ENCODE results near the gene UBE2E2. TPM values are rescaled to one million over a fixed set of nuclear protein-coding genes. Genes with fewer than 3 reads are reported as not detected.

UBE2E2 gene
- total RNA-seq, 3 donors from 2014 or later (not counting 1 experiment from before 2014, with no cell fraction given), result 4.8 to 6.1 (median 5.3) TPM

DNA sequence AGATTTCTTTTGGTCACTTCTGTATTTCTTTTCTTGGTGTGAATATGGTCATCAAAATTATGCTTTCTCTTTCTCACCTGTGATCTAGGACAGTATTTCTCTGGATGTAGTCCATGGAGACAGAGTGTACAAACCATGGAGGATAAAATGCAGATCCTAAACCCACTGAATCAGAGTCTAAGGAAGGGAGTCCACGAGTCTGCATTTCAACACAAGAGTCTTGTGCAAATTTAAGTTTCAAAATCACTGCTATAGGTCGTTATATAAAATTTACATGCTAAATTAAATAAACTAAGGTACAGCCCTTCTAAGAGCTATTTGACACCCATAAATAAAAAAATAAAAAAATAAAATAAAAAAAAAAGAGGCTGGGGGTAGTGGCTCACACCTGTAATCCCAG lies 17.3 kb upstream of the UBE2E2 start:
- H3K27me3 Mint-ChIP-seq (ENCODE audit: low read depth in 2 of 2), result peaks cover 0 to 21% of the 10 kb centered on the region in 2 donors
- no peak overlapping the region for H3K4me3 Mint-ChIP-seq
- no peaks in the 10 kb centered on the region for H3K36me3 Mint-ChIP-seq
- no peak for ATAC-seq
- no peaks in the 10 kb centered on the region for H3K9me3 Mint-ChIP-seq
- no peaks in the 10 kb centered on the region for H3K4me1 Mint-ChIP-seq
- no peak overlapping the region for H3K27ac ChIP-seq (ENCODE audit: low read length)
- no peak for DNase-seq
- H3K4me3 ChIP-seq (ENCODE audit: low read length), result no peak overlapping the region
- no peaks in the 10 kb centered on the region for H3K4me1 ChIP-seq (ENCODE audit: control insufficient read depth, insufficient read depth, low read length)
- H3K27ac Mint-ChIP-seq, result no peak overlapping the region
- H3K27me3 ChIP-seq (ENCODE audit: control insufficient read depth, insufficient read depth, low read length), result no peaks in the 10 kb centered on the region
- intact Hi-C loops (cut with micrococcal nuclease), result no loop called here
- WGBS (ENCODE audit: insufficient coverage), result 67% methylated on average over 1 of the region's 2 CpGs
- no peaks in the 10 kb centered on the region for H3K36me3 ChIP-seq (ENCODE audit: control insufficient read depth, insufficient read depth, low read length)
- no peaks in the 10 kb centered on the region for H3K9me3 ChIP-seq (ENCODE audit: control insufficient read depth, insufficient read depth, low read length)
- TF ChIP-seq, protein P1, sequence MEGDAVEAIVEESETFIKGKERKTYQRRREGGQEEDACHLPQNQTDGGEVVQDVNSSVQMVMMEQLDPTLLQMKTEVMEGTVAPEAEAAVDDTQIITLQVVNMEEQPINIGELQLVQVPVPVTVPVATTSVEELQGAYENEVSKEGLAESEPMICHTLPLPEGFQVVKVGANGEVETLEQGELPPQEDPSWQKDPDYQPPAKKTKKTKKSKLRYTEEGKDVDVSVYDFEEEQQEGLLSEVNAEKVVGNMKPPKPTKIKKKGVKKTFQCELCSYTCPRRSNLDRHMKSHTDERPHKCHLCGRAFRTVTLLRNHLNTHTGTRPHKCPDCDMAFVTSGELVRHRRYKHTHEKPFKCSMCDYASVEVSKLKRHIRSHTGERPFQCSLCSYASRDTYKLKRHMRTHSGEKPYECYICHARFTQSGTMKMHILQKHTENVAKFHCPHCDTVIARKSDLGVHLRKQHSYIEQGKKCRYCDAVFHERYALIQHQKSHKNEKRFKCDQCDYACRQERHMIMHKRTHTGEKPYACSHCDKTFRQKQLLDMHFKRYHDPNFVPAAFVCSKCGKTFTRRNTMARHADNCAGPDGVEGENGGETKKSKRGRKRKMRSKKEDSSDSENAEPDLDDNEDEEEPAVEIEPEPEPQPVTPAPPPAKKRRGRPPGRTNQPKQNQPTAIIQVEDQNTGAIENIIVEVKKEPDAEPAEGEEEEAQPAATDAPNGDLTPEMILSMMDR (IDR thresholded peaks at IDR 0.05), result no peak

DNA sequence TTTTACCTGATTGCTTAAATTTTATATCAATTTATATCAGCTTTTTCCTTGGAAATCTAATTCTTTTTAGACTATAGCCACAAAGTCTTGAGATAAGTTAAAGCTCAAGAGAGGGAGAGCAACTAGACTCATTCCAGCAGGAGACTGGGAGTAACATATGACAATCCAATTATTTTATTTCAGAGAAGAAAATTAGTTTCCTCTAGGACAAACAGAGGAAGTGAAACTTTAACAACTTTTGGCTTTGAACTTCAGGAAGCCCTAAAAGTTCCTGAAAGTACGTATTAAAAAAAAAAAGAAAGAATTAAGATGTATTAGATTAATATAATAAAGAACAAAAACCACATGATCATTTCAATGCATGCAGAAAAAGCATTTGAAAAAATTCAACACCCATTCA lies 13.9 kb upstream of the UBE2E2 start:
- WGBS (ENCODE audit: insufficient coverage), result no CpG with 5 or more reads among the region's 1 CpG

GRCh38 chr3:23192816-23193215 lies 10.3 kb upstream of the UBE2E2 start:
- no peak overlapping the region for H3K27ac Mint-ChIP-seq
- no peaks in the 10 kb centered on the region for H3K36me3 ChIP-seq (ENCODE audit: control insufficient read depth, insufficient read depth, low read length)
- no CpG with 5 or more reads among the region's 2 CpGs for WGBS (ENCODE audit: insufficient coverage)
- no peak overlapping the region for H3K27ac ChIP-seq (ENCODE audit: low read length)
- no peak for DNase-seq
- H3K9me3 Mint-ChIP-seq, result no peaks in the 10 kb centered on the region
- TF ChIP-seq, protein P1 (IDR thresholded peaks at IDR 0.05), result no peak
- no peaks in the 10 kb centered on the region for H3K36me3 Mint-ChIP-seq
- H3K4me1 Mint-ChIP-seq, result no peaks in the 10 kb centered on the region
- peaks cover 8 to 28% of the 10 kb centered on the region in 2 donors for H3K27me3 Mint-ChIP-seq (ENCODE audit: low read depth in 2 of 2)
- intact Hi-C loops (cut with micrococcal nuclease), result no loop called here
- no peak overlapping the region for H3K4me3 Mint-ChIP-seq
- H3K27me3 ChIP-seq (ENCODE audit: control insufficient read depth, insufficient read depth, low read length), result no peaks in the 10 kb centered on the region
- no peak overlapping the region for H3K4me3 ChIP-seq (ENCODE audit: low read length)
- H3K9me3 ChIP-seq (ENCODE audit: control insufficient read depth, insufficient read depth, low read length), result no peaks in the 10 kb centered on the region
- no peak for ATAC-seq
- H3K4me1 ChIP-seq (ENCODE audit: control insufficient read depth, insufficient read depth, low read length), result no peaks in the 10 kb centered on the region

More for the DNA sequence above, 13.9 kb upstream of the UBE2E2 start:
- Mint-ChIP-seq H3K27me3 (ENCODE audit: low read depth in 2 of 2) (peaks cover 8 to 36% of the 10 kb centered on the region in 2 donors), H3K4me3 (no peak overlapping the region), H3K4me1 (no peaks in the 10 kb centered on the region), H3K27ac (no peak overlapping the region), H3K36me3 (no peaks in the 10 kb centered on the region), H3K9me3 (no peaks in the 10 kb centered on the region)
- H3K9me3 ChIP-seq (ENCODE audit: control insufficient read depth, insufficient read depth, low read length), result no peaks in the 10 kb centered on the region
- no peak overlapping the region for H3K27ac ChIP-seq (ENCODE audit: low read length)
- no peaks in the 10 kb centered on the region for H3K36me3 ChIP-seq (ENCODE audit: control insufficient read depth, insufficient read depth, low read length)
- no peaks in the 10 kb centered on the region for H3K27me3 ChIP-seq (ENCODE audit: control insufficient read depth, insufficient read depth, low read length)
- H3K4me3 ChIP-seq (ENCODE audit: low read length), result no peak overlapping the region
- ATAC-seq, result no peak
- TF ChIP-seq, protein P1 (IDR thresholded peaks at IDR 0.05), result no peak
- DNase-seq, result no peak
- intact Hi-C loops (cut with micrococcal nuclease), result no loop called here
- no peaks in the 10 kb centered on the region for H3K4me1 ChIP-seq (ENCODE audit: control insufficient read depth, insufficient read depth, low read length)

DNA sequence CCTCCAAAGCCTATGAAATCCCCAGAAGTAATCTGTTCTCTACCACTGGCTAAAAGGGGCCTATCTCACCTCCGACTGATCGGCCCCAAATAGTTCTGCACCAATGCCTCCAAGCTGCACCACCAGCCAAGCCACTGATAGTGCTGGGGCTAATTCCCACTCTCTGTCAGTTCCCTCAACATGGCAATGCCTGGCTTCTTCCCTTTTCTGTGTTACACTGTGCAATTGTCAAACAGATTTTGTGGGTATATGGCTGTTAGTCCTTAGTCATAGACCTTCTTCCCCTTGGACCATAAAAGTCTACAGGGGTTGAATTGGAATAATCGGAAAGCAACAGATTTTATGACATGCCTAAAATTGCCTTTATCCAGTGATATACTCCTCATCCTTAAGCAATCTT lies 9.3 kb upstream of the UBE2E2 start:
- H3K4me1 Mint-ChIP-seq, result no peaks in the 10 kb centered on the region
- no peak overlapping the region for H3K4me3 Mint-ChIP-seq
- H3K9me3 Mint-ChIP-seq, result no peaks in the 10 kb centered on the region
- no peak for ATAC-seq
- Histone ChIP-seq H3K9me3 (ENCODE audit: control insufficient read depth, insufficient read depth, low read length) (no peaks in the 10 kb centered on the region), H3K27ac (ENCODE audit: low read length) (no peak overlapping the region), H3K36me3 (ENCODE audit: control insufficient read depth, insufficient read depth, low read length) (no peaks in the 10 kb centered on the region), H3K27me3 (ENCODE audit: control insufficient read depth, insufficient read depth, low read length) (no peaks in the 10 kb centered on the region), H3K4me3 (ENCODE audit: low read length) (no peak overlapping the region), H3K4me1 (ENCODE audit: control insufficient read depth, insufficient read depth, low read length) (no peaks in the 10 kb centered on the region)
- 96% methylated on average over 3 of the region's 3 CpGs for whole genome bisulfite sequencing (ENCODE audit: insufficient coverage)
- intact Hi-C loops (cut with micrococcal nuclease), result no loop called here
- H3K27me3 Mint-ChIP-seq (ENCODE audit: low read depth in 2 of 2), result peaks cover 8 to 22% of the 10 kb centered on the region in 2 donors
- DNase-seq, result no peak
- no peaks in the 10 kb centered on the region for H3K36me3 Mint-ChIP-seq
- H3K27ac Mint-ChIP-seq, result no peak overlapping the region
- TF ChIP-seq, protein P1 (IDR thresholded peaks at IDR 0.05), result no peak

All from natural killer cell (primary cell).